Panc1 (cell line): ENCODE results near the gene GABRG3. TPM values are rescaled to one million over a fixed set of nuclear protein-coding genes. Genes with fewer than 3 reads are reported as not detected.

ENCODE experiments used
- ATAC-seq: fragments of 200-7000 bp; cut with Tn5 transposase; 2 replicates; pipeline ENCODE4 v1.9.1; 2020; ENCODE audit warnings: mild to moderate bottlenecking, moderate library complexity
- BruUV-seq: library from RNA; stranded (reverse); fragments of 400-500 nt; replicated peaks from 2 replicates; lab custom pipeline; 2021; lab: Mats Ljungman, UMichigan
- CTCF ChIA-PET: fragments of 300-600 bp; sonication (Branson Sonifier 250); formaldehyde crosslinking; loops from one replicate; lab custom pipeline; 2022; ENCODE audit warnings: antibody characterized with exemption; lab: Charles Lee
- POLR2A ChIA-PET: fragments of 300-600 bp; sonication (Branson Sonifier 250); formaldehyde crosslinking; loops from one replicate; lab custom pipeline; 2022; ENCODE audit warnings: antibody characterized with exemption; lab: Charles Lee
- DNase-seq: peaks from one replicate; pipeline ENCODE4 v3.0.0-alpha.2; 2010; ENCODE audit warnings: low read depth, low spot score
- H3K27ac ChIP-seq: 2 replicates; pipeline ENCODE4 v1.5.1; 2011; ENCODE audit warnings: mild to moderate bottlenecking, low read length, inconsistent platforms
- H3K27me3 ChIP-seq: fragments of 200-500 bp; sonication (Bioruptor generic); 2 replicates; pipeline ENCODE4 v1.6.0; 2014; ENCODE audit warnings: low read length, inconsistent platforms; ENCODE audit not compliant: control insufficient read depth, insufficient read depth
- H3K36me3 ChIP-seq: fragments of 200-500 bp; sonication (Bioruptor generic); 2 replicates; pipeline ENCODE4 v1.5.1; 2014; ENCODE audit warnings: inconsistent platforms, mild to moderate bottlenecking, low read length, moderate library complexity; ENCODE audit not compliant: control insufficient read depth, insufficient read depth
- H3K4me1 ChIP-seq: 2 replicates; pipeline ENCODE4 v1.5.1; 2011; ENCODE audit warnings: inconsistent platforms, mild to moderate bottlenecking, low read length, moderate library complexity; ENCODE audit not compliant: control insufficient read depth, insufficient read depth
- H3K4me3 ChIP-seq, 2 experiments: 2 replicates each; pipeline ENCODE4 v1.5.1; 2011 to 2012; ENCODE audit warnings: low read depth in 2 of 2, low read length in 2 of 2, mild to moderate bottlenecking in 2 of 2, inconsistent platforms in 1 of 2, moderate library complexity in 1 of 2
- H3K9me3 ChIP-seq: fragments of 200-500 bp; sonication (Bioruptor generic); 2 replicates; pipeline ENCODE4 v1.5.1; 2014; ENCODE audit warnings: low read depth, mild to moderate bottlenecking, inconsistent platforms, low read length, moderate library complexity; ENCODE audit not compliant: control insufficient read depth, insufficient read depth
- CTCF ChIP-seq: fragments of 450-650 bp; IDR thresholded peaks from 2 replicates; pipeline ENCODE4 v1.5.1; 2017; ENCODE audit warnings: mild to moderate bottlenecking
- POLR2AphosphoS5 ChIP-seq: IDR thresholded peaks from 2 replicates; pipeline ENCODE4 v1.6.1; 2012; ENCODE audit warnings: mild to moderate bottlenecking, low read depth, low read length, moderate library complexity
- REST ChIP-seq, 2 experiments: IDR thresholded peaks; 2 replicates each; pipeline ENCODE4 v1.6.1; 2011 to 2012; ENCODE audit warnings: low read depth in 2 of 2, control low read depth in 1 of 2, low read length in 1 of 2, mild to moderate bottlenecking in 1 of 2, moderate library complexity in 1 of 2; ENCODE audit not compliant: insufficient read depth in 1 of 2
- SIN3A ChIP-seq: IDR thresholded peaks from 2 replicates; pipeline ENCODE4 v1.6.1; 2012; ENCODE audit warnings: low read depth, mild to moderate bottlenecking, low read length, moderate library complexity, borderline replicate concordance; ENCODE audit not compliant: insufficient read depth
- TCF7L2 ChIP-seq: IDR thresholded peaks from 2 replicates; pipeline ENCODE4 v1.6.1; 2011; ENCODE audit warnings: mild to moderate bottlenecking, low read depth, low read length, inconsistent platforms
- in situ Hi-C: cut with HindIII; loops from 2 replicates; pipeline ENCODE4 v1.10.0; 2016; ENCODE audit warnings: low sequenced_read_pairs, low pct_unique_long_range_greater_than_20kb
- intact Hi-C: fragments of 100-400 bp; cut with micrococcal nuclease; formaldehyde crosslinking; loops from one replicate; pipeline ENCODE4 v1.10.0; 2022; ENCODE audit not compliant: unreplicated experiment
- total RNA-seq: library from RNA; stranded (reverse); gene quantifications from one replicate; pipeline ENCODE4 v1.2.1, GENCODE V29; 2021; ENCODE audit not compliant: unreplicated experiment

GABRG3 gene
- total RNA-seq, 1 experiment from 2014 or later = not detected

GRCh38 chr15:27352136-27352535 is 381.2 kb downstream of the GABRG3 start:
- no peaks in the 10 kb centered on the region for H3K4me1 ChIP-seq
- TF ChIP-seq TCF7L2 (no peak), CTCF (no peak), POLR2AphosphoS5 (no peak), REST (IDR thresholded peaks at IDR 0.05; ENCODE audit: insufficient read depth in 1 of 2, low read depth in 2 of 2, low read length in 1 of 2) (no peak), SIN3A (no peak)
- H3K9me3 ChIP-seq = no peaks in the 10 kb centered on the region
- H3K27me3 ChIP-seq = no peaks in the 10 kb centered on the region
- in situ Hi-C loops = no loop called here
- intact Hi-C loops = no loop called here
- no TSS peak for BruUV-seq
- H3K27ac ChIP-seq = no peak overlapping the region
- H3K36me3 ChIP-seq = no peaks in the 10 kb centered on the region
- H3K4me3 ChIP-seq = no peak overlapping the region
- POLR2A ChIA-PET = no interaction called here
- DNase-seq = no peak
- CTCF ChIA-PET = no interaction called here
- no peak for ATAC-seq

GRCh38 chr15:27353856-27354255 is 382.9 kb downstream of the GABRG3 start:
- Histone ChIP-seq H3K4me3 (no peak overlapping the region), H3K9me3 (no peaks in the 10 kb centered on the region), H3K36me3 (no peaks in the 10 kb centered on the region), H3K27me3 (no peaks in the 10 kb centered on the region), H3K27ac (no peak overlapping the region), H3K4me1 (no peaks in the 10 kb centered on the region)
- no TSS peak for BruUV-seq
- no peak for ATAC-seq
- no peak for DNase-seq
- ChIA-PET POLR2A (no interaction called here), CTCF (no interaction called here)
- intact Hi-C loops (no loop called here), in situ Hi-C loops (no loop called here)
- TF ChIP-seq CTCF (no peak), SIN3A (no peak), REST (IDR thresholded peaks at IDR 0.05; ENCODE audit: insufficient read depth in 1 of 2, low read depth in 2 of 2, low read length in 1 of 2) (no peak), TCF7L2 (no peak), POLR2AphosphoS5 (no peak)
